Endothelial cell of umbilical vein (primary cell): ENCODE results near the gene RALA. TPM values are rescaled to one million over a fixed set of nuclear protein-coding genes. Genes with fewer than 3 reads are reported as not detected.

ENCODE experiments used
- BruUV-seq: library from RNA; stranded (reverse); fragments of 400-500 nt; replicated peaks from 2 replicates; lab custom pipeline; 2021; lab: Mats Ljungman, UMichigan
- CTCF ChIA-PET: fragments of 300-600, 350-600 bp; sonication (Branson Sonifier 250); formaldehyde crosslinking; loops from one replicate; lab custom pipeline; 2021; ENCODE audit warnings: antibody characterized with exemption, inconsistent platforms; lab: Charles Lee
- POLR2A ChIA-PET: fragments of 300-600, 350-600 bp; sonication (Branson Sonifier 250); formaldehyde crosslinking; loops from one replicate; lab custom pipeline; 2021; ENCODE audit warnings: antibody characterized with exemption, inconsistent platforms; lab: Charles Lee
- DNase-seq: peaks from one replicate; pipeline ENCODE4 v3.0.0-alpha.2; 2011; ENCODE audit warnings: low read depth, low spot score
- FAIRE-seq: peaks from 2 replicates; lab custom pipeline; 2011; peaks lifted over from hg19 to GRCh38; lab: Jason Lieb, UNC
- H2AFZ ChIP-seq: 2 replicates; pipeline ENCODE4 v1.6.0; 2012; ENCODE audit warnings: low read depth, low read length, control low read depth, inconsistent platforms
- H3K27ac ChIP-seq: 2 replicates; pipeline ENCODE4 v1.5.1; 2011; ENCODE audit warnings: low read depth, mild to moderate bottlenecking, control low read depth, low read length, moderate library complexity; ENCODE audit not compliant: insufficient read depth
- H3K27me3 ChIP-seq, 2 experiments: 2 replicates each; pipeline versions ENCODE4 v1.6.0 to v1.6.1; 2011; ENCODE audit warnings: low read length in 2 of 2, mixed read lengths in 1 of 2; ENCODE audit not compliant: control insufficient read depth in 2 of 2, insufficient read depth in 2 of 2
- H3K36me3 ChIP-seq, 2 experiments: 2 replicates in 1 of 2; 3 replicates in 1 of 2; pipeline ENCODE4 v1.5.1; 2011; ENCODE audit warnings: low read length in 2 of 2, mild to moderate bottlenecking in 1 of 2, moderate library complexity in 1 of 2; ENCODE audit not compliant: control insufficient read depth in 2 of 2, insufficient read depth in 2 of 2; ENCODE audit errors: extremely low read depth in 1 of 2
- H3K4me1 ChIP-seq: 3 replicates; pipeline ENCODE4 v1.5.1; 2011; ENCODE audit warnings: mild to moderate bottlenecking, low read length; ENCODE audit not compliant: control insufficient read depth, insufficient read depth; ENCODE audit errors: extremely low read depth
- H3K4me2 ChIP-seq: 2 replicates; pipeline ENCODE4 v1.6.1; 2011; ENCODE audit warnings: low read length, control low read depth, mixed read lengths; ENCODE audit not compliant: insufficient read depth
- H3K4me3 ChIP-seq, 3 experiments: fragments of 200-600 bp in 1 of 3; sonication (generic), shearing (Covaris generic) in 1 of 3; replicated peaks in 1 of 3; 2 replicates each; pipeline ENCODE4 v1.5.1; 2011 to 2016; ENCODE audit warnings: control low read depth in 3 of 3, low read length in 3 of 3, mild to moderate bottlenecking in 2 of 3, inconsistent platforms in 1 of 3, low read depth in 1 of 3, moderate library complexity in 1 of 3; ENCODE audit not compliant: insufficient read depth in 1 of 3
- H3K79me2 ChIP-seq: 2 replicates; pipeline ENCODE4 v1.6.0; 2012; ENCODE audit warnings: low read length, inconsistent platforms; ENCODE audit not compliant: control insufficient read depth, insufficient read depth
- H3K9ac ChIP-seq: replicated peaks from 2 replicates; pipeline ENCODE3; 2011; ENCODE audit warnings: low read length, control low read depth; ENCODE audit not compliant: insufficient read depth; ENCODE audit errors: extremely low read depth
- H3K9me1 ChIP-seq: replicated peaks from 3 replicates; pipeline ENCODE4 v1.6.0; 2011; ENCODE audit warnings: mild to moderate bottlenecking, low read length; ENCODE audit not compliant: control insufficient read depth, insufficient read depth; ENCODE audit errors: extremely low read depth
- H3K9me3 ChIP-seq: replicated peaks from 2 replicates; pipeline ENCODE4 v1.5.1; 2012; ENCODE audit warnings: low read length, inconsistent platforms; ENCODE audit not compliant: control insufficient read depth, insufficient read depth
- H4K20me1 ChIP-seq: replicated peaks from 2 replicates; pipeline ENCODE3; 2011; ENCODE audit warnings: mild to moderate bottlenecking, low read length; ENCODE audit not compliant: control insufficient read depth, insufficient read depth; ENCODE audit errors: extremely low read depth
- CTCF ChIP-seq, 2 donors: IDR thresholded peaks; 1 replicate in 1 of 2; 2 replicates in 1 of 2; pipeline ENCODE4 v1.5.1; 2011; ENCODE audit warnings: low read length in 2 of 2, mild to moderate bottlenecking in 2 of 2, moderate library complexity in 2 of 2, control low read depth in 1 of 2, inconsistent platforms in 1 of 2, low read depth in 1 of 2; ENCODE audit not compliant: insufficient read depth in 1 of 2; ENCODE audit errors: extremely low read depth in 1 of 2
- EZH2 ChIP-seq: IDR thresholded peaks from 2 replicates; pipeline ENCODE4 v1.6.1; 2012; ENCODE audit warnings: borderline replicate concordance, low read depth, mild to moderate bottlenecking, moderate library complexity, low read length, inconsistent platforms; ENCODE audit not compliant: severe bottlenecking
- FOS ChIP-seq: IDR thresholded peaks from 2 replicates; pipeline ENCODE4 v1.6.1; 2011; ENCODE audit warnings: mild to moderate bottlenecking, low read length, moderate library complexity, borderline replicate concordance; ENCODE audit not compliant: insufficient read depth
- GATA2 ChIP-seq: IDR thresholded peaks from 2 replicates; pipeline ENCODE4 v1.7.0; 2011; ENCODE audit warnings: low read depth, mild to moderate bottlenecking, moderate library complexity, mixed read lengths, low read length; ENCODE audit not compliant: insufficient read length, insufficient read depth
- JUN ChIP-seq: IDR thresholded peaks from 2 replicates; pipeline ENCODE4 v1.6.1; 2011; ENCODE audit warnings: borderline replicate concordance, low read depth; ENCODE audit not compliant: insufficient read length, insufficient read depth
- MYC ChIP-seq: IDR thresholded peaks from one replicate; pipeline ENCODE4 v1.6.1; 2011; ENCODE audit warnings: mild to moderate bottlenecking, low read depth, low read length
- POLR2A ChIP-seq: IDR thresholded peaks from 2 replicates; pipeline ENCODE4 v1.6.1; 2012; ENCODE audit warnings: low read depth, mild to moderate bottlenecking, control low read depth, low read length
- POLR2AphosphoS5 ChIP-seq: IDR thresholded peaks from 2 replicates; pipeline ENCODE4 v1.6.1; 2012; ENCODE audit warnings: low read depth, mild to moderate bottlenecking, control low read depth, low read length, moderate library complexity; ENCODE audit not compliant: insufficient read depth
- dilution Hi-C: fragments of 300-500 bp; cut with MboI; formaldehyde crosslinking; loops from one replicate; pipeline ENCODE4 v1.15.0; 2019; ENCODE audit warnings: low sequenced_read_pairs; ENCODE audit not compliant: extremely low pct_ligation_motif_present
- intact Hi-C: fragments of 100-400 bp; cut with micrococcal nuclease; formaldehyde crosslinking; loops from one replicate; pipeline ENCODE4 v1.10.0; 2022
- polyA plus RNA-seq, 4 experiments: library from polyadenylated mRNA; depleted of rRNA in 3 of 4; stranded (reverse) in 3 of 4; unstranded in 1 of 4; fragments of >200 nt; gene quantifications; 2 replicates each; pipeline versions ENCODE4 v1.2.1 to v1.2.3, GENCODE V29; 2011 to 2012; ENCODE audit warnings: missing spikeins in 1 of 4
- total RNA-seq: library from RNA; stranded (reverse); gene quantifications from 2 replicates; pipeline ENCODE4 v1.2.3, GENCODE V29; 2021
- TF ChIP-seq, protein P1 (sequence below): IDR thresholded peaks from 2 replicates; pipeline ENCODE4 v1.6.1; 2011; ENCODE audit not compliant: insufficient read depth, insufficient read length

RALA gene
- total and polyA plus RNA-seq, 2 donors (not counting 3 experiments of a cell fraction or from before 2014, with no cell fraction given): 91.1 to 191 TPM

GRCh38 chr7:39695852-39696586, 72.6 kb downstream of the RALA start:
- H3K4me3 ChIP-seq: no peak overlapping the region
- no peaks in the 10 kb centered on the region for H3K9me1 ChIP-seq
- no peak overlapping the region for H2AFZ ChIP-seq
- no peak for FAIRE-seq
- peaks cover 40% of the 10 kb centered on the region for H3K79me2 ChIP-seq
- intact Hi-C loops: no loop called here
- DNase-seq: no peak
- no peak overlapping the region for H3K9ac ChIP-seq
- H3K9me3 ChIP-seq: no peaks in the 10 kb centered on the region
- BruUV-seq: no TSS peak
- peaks cover 11% of the 10 kb centered on the region for H3K4me1 ChIP-seq
- ChIA-PET CTCF (interaction anchor here (1.0 kb wide), 1 partner anchor 116 kb away, joined by 3 read pairs; no protein-coding TSS in a partner anchor), POLR2A (no interaction called here)
- peaks cover 26 to 55% of the 10 kb centered on the region in 2 experiments for H3K36me3 ChIP-seq
- no peaks in the 10 kb centered on the region for H3K27me3 ChIP-seq
- peaks cover 2% of the 10 kb centered on the region for H4K20me1 ChIP-seq
- TF ChIP-seq, protein P1, sequence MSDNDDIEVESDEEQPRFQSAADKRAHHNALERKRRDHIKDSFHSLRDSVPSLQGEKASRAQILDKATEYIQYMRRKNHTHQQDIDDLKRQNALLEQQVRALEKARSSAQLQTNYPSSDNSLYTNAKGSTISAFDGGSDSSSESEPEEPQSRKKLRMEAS: no peak
- no peak for TF ChIP-seq FOS
- no peak for TF ChIP-seq POLR2A
- TF ChIP-seq EZH2: no peak
- TF ChIP-seq MYC: no peak
- no peak for TF ChIP-seq GATA2
- no peak overlapping the region for H3K27ac ChIP-seq
- dilution Hi-C loops: no loop called here
- no peak overlapping the region for H3K4me2 ChIP-seq

GRCh38 chr7:39696631-39697030, 73.3 kb downstream of the RALA start:
- H3K9me1 ChIP-seq: no peaks in the 10 kb centered on the region
- no peak for TF ChIP-seq GATA2
- TF ChIP-seq CTCF (IDR thresholded peaks at IDR 0.05; ENCODE audit: extremely low read depth in 1 of 2, insufficient read depth in 1 of 2, low read depth in 1 of 2, low read length in 2 of 2): no peak
- TF ChIP-seq JUN: no peak
- no peak for TF ChIP-seq MYC
- TF ChIP-seq POLR2A: no peak
- TF ChIP-seq POLR2AphosphoS5: no peak
- TF ChIP-seq FOS: no peak
- no peak for TF ChIP-seq EZH2
- TF ChIP-seq, protein P1: no peak
- no peak overlapping the region for H3K9ac ChIP-seq
- no peaks in the 10 kb centered on the region for H3K27me3 ChIP-seq
- H3K27ac ChIP-seq: no peak overlapping the region
- no peak overlapping the region for H2AFZ ChIP-seq
- BruUV-seq: no TSS peak
- DNase-seq: no peak
- intact Hi-C loops (no loop called here), dilution Hi-C loops (no loop called here)
- no peak overlapping the region for H3K4me2 ChIP-seq
- no peak overlapping the region for H3K4me3 ChIP-seq
- H3K36me3 ChIP-seq: peaks cover 24 to 52% of the 10 kb centered on the region in 2 experiments
- H4K20me1 ChIP-seq: peaks cover 2% of the 10 kb centered on the region
- no peaks in the 10 kb centered on the region for H3K9me3 ChIP-seq
- POLR2A ChIA-PET: no interaction called here
- peaks cover 6% of the 10 kb centered on the region for H3K4me1 ChIP-seq
- peaks cover 36% of the 10 kb centered on the region for H3K79me2 ChIP-seq
- CTCF ChIA-PET: interaction anchor here (0.9 kb wide), 1 partner anchor 130 kb away, joined by 3 read pairs; no protein-coding TSS in a partner anchor
- no peak for FAIRE-seq
